H1 (cell line): ENCODE measurements around the gene FCN2. TPM values are rescaled to one million over a fixed set of nuclear protein-coding genes. Genes with fewer than 3 reads are reported as not detected.

Source experiments
- CTCF ChIA-PET: fragments of 300-600 bp; sonication (Branson Sonifier 250); formaldehyde crosslinking; loops from one replicate; lab custom pipeline; 2021; ENCODE audit not compliant: partially characterized antibody; lab: Charles Lee
- POLR2A ChIA-PET: fragments of 300-600 bp; sonication (Branson Sonifier 250); formaldehyde crosslinking; loops from one replicate; lab custom pipeline; 2021; ENCODE audit warnings: inconsistent platforms; ENCODE audit not compliant: partially characterized antibody; lab: Charles Lee
- DNase-seq, 2 experiments: peaks; one replicate each; pipeline versions ENCODE4 v3.0.0 to v3.0.0-alpha.2; 2010 to 2022; ENCODE audit warnings: low spot score in 2 of 2, low read depth in 1 of 2, mixed read lengths in 1 of 2
- FAIRE-seq: peaks from 2 replicates; lab custom pipeline; 2011; peaks lifted over from hg19 to GRCh38; lab: Jason Lieb, UNC
- H2AFZ ChIP-seq: 2 replicates; pipeline ENCODE4 v1.8.1; 2012; ENCODE audit warnings: low read length, inconsistent platforms
- H2AK5ac ChIP-seq: 2 replicates; pipeline ENCODE4 v1.6.1; 2013; ENCODE audit warnings: low read depth, low read length
- H2BK120ac ChIP-seq: replicated peaks from 2 replicates; pipeline ENCODE3; 2013; ENCODE audit warnings: low read depth, low read length, inconsistent platforms
- H2BK12ac ChIP-seq: 2 replicates; pipeline ENCODE4 v1.6.1; 2013; ENCODE audit warnings: low read depth, low read length
- H2BK15ac ChIP-seq: 2 replicates; pipeline ENCODE4 v1.6.1; 2013; ENCODE audit warnings: low read length
- H2BK20ac ChIP-seq: 2 replicates; pipeline ENCODE4 v1.6.1; 2013; ENCODE audit warnings: low read length
- H2BK5ac ChIP-seq: 2 replicates; pipeline ENCODE4 v1.6.1; 2013; ENCODE audit warnings: low read depth, low read length
- H3K14ac ChIP-seq: 2 replicates; pipeline ENCODE4 v1.6.1; 2013; ENCODE audit warnings: inconsistent platforms; ENCODE audit not compliant: insufficient read length
- H3K18ac ChIP-seq: 2 replicates; pipeline ENCODE4 v1.6.1; 2013; ENCODE audit warnings: low read length; ENCODE audit errors: extremely low read depth
- H3K23ac ChIP-seq: 2 replicates; pipeline ENCODE4 v1.6.1; 2013; ENCODE audit warnings: inconsistent platforms; ENCODE audit not compliant: insufficient read length
- H3K23me2 ChIP-seq: 2 replicates; pipeline ENCODE4 v1.6.1; 2013; ENCODE audit warnings: low read depth, low read length
- H3K27ac ChIP-seq: 2 replicates; pipeline ENCODE4 v1.6.1; 2011; ENCODE audit warnings: low read depth, low read length, inconsistent platforms
- H3K27me3 ChIP-seq, 4 experiments: replicated peaks in 1 of 4; 1 replicate in 1 of 4; 2 replicates in 3 of 4; pipeline versions ENCODE4 v1.6.1 to v1.8.1; 2011 to 2013; ENCODE audit warnings: low read length in 3 of 4, mild to moderate bottlenecking in 3 of 4, inconsistent platforms in 2 of 4, mixed read lengths in 2 of 4, moderate library complexity in 1 of 4; ENCODE audit not compliant: control insufficient read depth in 3 of 4, insufficient read depth in 3 of 4; ENCODE audit errors: extremely low read depth in 1 of 4
- H3K36me3 ChIP-seq, 4 experiments: 2 replicates each; pipeline versions ENCODE4 v1.6.1 to v1.8.1; 2011 to 2013; ENCODE audit warnings: mild to moderate bottlenecking in 4 of 4, low read length in 3 of 4, moderate library complexity in 2 of 4, control low read depth in 1 of 4, inconsistent platforms in 1 of 4; ENCODE audit not compliant: insufficient read depth in 4 of 4, control insufficient read depth in 2 of 4
- H3K4ac ChIP-seq: replicated peaks from 2 replicates; pipeline ENCODE3; 2013; ENCODE audit warnings: low read length, low read depth, mixed read lengths, inconsistent platforms; ENCODE audit not compliant: insufficient read length
- H3K4me1 ChIP-seq, 4 experiments: replicated peaks in 1 of 4; 1 replicate in 1 of 4; 2 replicates in 3 of 4; pipeline versions ENCODE4 v1.6.1 to v1.8.1; 2011 to 2013; ENCODE audit warnings: low read length in 3 of 4, inconsistent platforms in 2 of 4, mixed read lengths in 1 of 4; ENCODE audit not compliant: insufficient read depth in 4 of 4, control insufficient read depth in 3 of 4
- H3K4me2 ChIP-seq, 2 experiments: 2 replicates each; pipeline versions ENCODE4 v1.6.1 to v1.8.1; 2011 to 2013; ENCODE audit warnings: low read depth in 2 of 2, low read length in 2 of 2, control low read depth in 1 of 2, inconsistent platforms in 1 of 2, mild to moderate bottlenecking in 1 of 2; ENCODE audit not compliant: insufficient read depth in 1 of 2
- H3K4me3 ChIP-seq, 4 experiments: fragments of 200-600, 300-600 bp in 1 of 4; sonication (generic), shearing (Covaris generic), sonication (Bioruptor Twin) in 1 of 4; 2 replicates each; pipeline versions ENCODE4 v1.5.1 to v1.8.1; 2011 to 2016; ENCODE audit warnings: low read length in 4 of 4, low read depth in 3 of 4, control low read depth in 2 of 4, inconsistent platforms in 2 of 4, mild to moderate bottlenecking in 2 of 4, mixed read lengths in 1 of 4, moderate library complexity in 1 of 4; ENCODE audit not compliant: insufficient read depth in 2 of 4; ENCODE audit errors: extremely low read depth in 1 of 4
- H3K56ac ChIP-seq: replicated peaks from 2 replicates; pipeline ENCODE3; 2013; ENCODE audit warnings: low read depth, mild to moderate bottlenecking, mixed read lengths, low read length, inconsistent platforms; ENCODE audit not compliant: insufficient read length
- H3K79me1 ChIP-seq: 2 replicates; pipeline ENCODE4 v1.6.1; 2013; ENCODE audit warnings: low read depth, low read length, control low read depth
- H3K79me2 ChIP-seq, 2 experiments: 2 replicates each; pipeline versions ENCODE4 v1.6.1 to v1.8.1; 2012 to 2013; ENCODE audit warnings: low read length in 2 of 2, mild to moderate bottlenecking in 2 of 2, inconsistent platforms in 1 of 2; ENCODE audit not compliant: insufficient read depth in 2 of 2, control insufficient read depth in 1 of 2
- H3K9ac ChIP-seq, 4 experiments: replicated peaks in 1 of 4; 1 replicate in 1 of 4; 2 replicates in 3 of 4; pipeline versions ENCODE4 v1.6.1 to v1.8.1; 2011 to 2013; ENCODE audit warnings: low read depth in 3 of 4, low read length in 3 of 4, control low read depth in 2 of 4, mild to moderate bottlenecking in 2 of 4, moderate library complexity in 2 of 4, inconsistent platforms in 1 of 4; ENCODE audit errors: extremely low read depth in 1 of 4
- H3K9me3 ChIP-seq, 2 experiments: 2 replicates each; pipeline versions ENCODE4 v1.6.1 to v1.8.1; 2012 to 2013; ENCODE audit warnings: mild to moderate bottlenecking in 2 of 2, moderate library complexity in 2 of 2, control low read depth in 1 of 2, inconsistent platforms in 1 of 2, low read depth in 1 of 2, low read length in 1 of 2, mixed read lengths in 1 of 2; ENCODE audit not compliant: insufficient read depth in 2 of 2
- H4K20me1 ChIP-seq, 2 experiments: replicated peaks in 1 of 2; 2 replicates each; pipeline versions ENCODE3 to v1.8.1; 2011 to 2013; ENCODE audit warnings: inconsistent platforms in 2 of 2, low read length in 2 of 2, mild to moderate bottlenecking in 1 of 2; ENCODE audit not compliant: insufficient read depth in 2 of 2, control insufficient read depth in 1 of 2
- H4K5ac ChIP-seq: 2 replicates; pipeline ENCODE4 v1.6.1; 2013; ENCODE audit warnings: low read length, low read depth, mixed read lengths, inconsistent platforms; ENCODE audit not compliant: insufficient read length
- H4K8ac ChIP-seq: 2 replicates; pipeline ENCODE4 v1.8.0; 2013; ENCODE audit warnings: mild to moderate bottlenecking, moderate library complexity, low read length, inconsistent platforms; ENCODE audit not compliant: insufficient read depth; ENCODE audit errors: extremely low read depth
- H4K91ac ChIP-seq: replicated peaks from 2 replicates; pipeline ENCODE3; 2013; ENCODE audit warnings: low read length, mixed read lengths, inconsistent platforms; ENCODE audit not compliant: insufficient read length
- CTBP2 ChIP-seq: IDR thresholded peaks from 2 replicates; pipeline ENCODE4 v1.7.0; 2011; ENCODE audit warnings: borderline replicate concordance, mild to moderate bottlenecking, moderate library complexity, mixed read lengths, low read length; ENCODE audit not compliant: insufficient read depth, insufficient read length
- MAFK ChIP-seq: IDR thresholded peaks from 2 replicates; pipeline ENCODE4 v1.6.1; 2012; ENCODE audit warnings: low read depth, mild to moderate bottlenecking, improper control_type of control experiment, low read length
- RXRA ChIP-seq: IDR thresholded peaks from 2 replicates; pipeline ENCODE4 v1.6.1; 2011; ENCODE audit warnings: low read depth, mild to moderate bottlenecking, low read length, moderate library complexity; ENCODE audit not compliant: insufficient read depth
- WGBS, 2 experiments: shearing (Covaris generic) in 1 of 2; methylation state at CpG; one replicate each; pipeline versions ENCODE4 v1.1.6 to v1.1.7; 2013 to 2015; ENCODE audit warnings: low lambda C conversion rate in 2 of 2, mixed read lengths in 2 of 2, inconsistent platforms in 1 of 2, low coverage in 1 of 2, missing lambda C conversion rate in 1 of 2; ENCODE audit not compliant: insufficient replicate concordance in 2 of 2, insufficient coverage in 1 of 2, insufficient read length in 1 of 2; ENCODE audit errors: extremely low coverage in 1 of 2, missing lambda C conversion rate in 1 of 2; 5-methylcytosine and 5-hydroxymethylcytosine counted together
- polyA plus RNA-seq, 7 experiments: library from polyadenylated mRNA; depleted of rRNA in 3 of 7; stranded (reverse) in 5 of 7; unstranded in 2 of 7; fragments of >200 nt in 5 of 7; fragments of 200-250 nt in 2 of 7; gene quantifications; 1 replicate in 5 of 7; 2 replicates in 1 of 7; 4 replicates in 1 of 7; pipeline versions ENCODE4 v1.2.1 to v1.2.3, GENCODE V29; 2011 to 2013; ENCODE audit warnings: missing spikeins in 2 of 7, mixed read lengths in 2 of 7
- total RNA-seq: library from RNA; stranded (reverse); fragmentation: NEBNext Ultra II Directional; extraction: Animal tissue kit (Norgen Biotek cat#: 25700); gene quantifications from 2 replicates; pipeline ENCODE4 v1.2.1, GENCODE V29; 2021

The FCN2 gene
- total and polyA plus RNA-seq, 2 of the 8 experiments (the other 6 are each of a cell fraction or from before 2014, with no cell fraction given): not detected

DNA sequence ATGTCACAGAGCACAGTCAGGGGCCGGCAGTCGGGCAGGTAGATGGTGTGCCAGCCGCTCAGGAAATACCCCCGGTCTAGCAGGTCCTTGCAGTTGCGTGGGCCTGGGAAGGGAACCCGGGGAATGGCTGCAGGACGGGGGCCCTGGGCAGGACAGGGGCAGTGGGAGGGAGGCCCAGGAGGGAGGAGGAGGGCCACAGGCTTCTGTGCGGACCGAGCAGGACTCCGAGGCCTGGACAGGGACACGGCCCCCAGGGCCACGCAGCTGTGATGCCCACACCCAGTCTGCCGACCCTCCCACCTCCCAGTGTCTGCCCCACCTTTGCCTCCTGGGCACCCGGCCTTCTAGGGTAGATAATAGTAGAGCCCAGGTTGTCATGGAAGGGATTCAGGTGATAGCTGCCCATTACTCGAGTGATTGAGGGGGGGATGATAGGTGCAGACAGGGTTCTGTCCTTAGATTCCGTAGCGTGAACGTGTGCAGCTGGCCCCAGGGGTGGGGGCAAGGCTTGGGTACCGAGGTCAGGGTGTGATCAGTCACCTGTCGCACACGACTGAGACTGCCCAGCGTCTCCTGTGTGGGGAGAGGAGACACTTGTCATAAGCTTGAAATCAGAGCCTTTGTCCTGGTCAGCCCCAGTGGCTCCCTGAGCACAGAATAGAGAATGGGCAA lies 32.6 kb downstream of the FCN2 start:
- FAIRE-seq: no peak
- Histone ChIP-seq H4K5ac (no peak overlapping the region), H4K91ac (no peak overlapping the region), H2AK5ac (no peak overlapping the region; the same call in 1 of the 2 replicates), H3K27ac (no peak overlapping the region), H3K36me3 (no peaks in the 10 kb centered on the region), H3K27me3 (no peaks in the 10 kb centered on the region), H2BK12ac (no peak overlapping the region), H3K79me2 (no peaks in the 10 kb centered on the region), H3K23ac (no peak overlapping the region), H3K4me2 (no peak overlapping the region), H2BK5ac (no peak overlapping the region), H3K4ac (no peak overlapping the region), H3K4me3 (no peak overlapping the region), H3K9ac (no peak overlapping the region), H3K9me3 (no peaks in the 10 kb centered on the region), H2BK120ac (no peak overlapping the region), H4K8ac (0 out of 2 replicates have a peak overlapping the region, but pooled peaks have one; percentile 66), H2AFZ (no peak overlapping the region), H2BK20ac (no peak overlapping the region), H3K4me1 (no peaks in the 10 kb centered on the region; a peak in 1 of 7 replicates), H3K14ac (no peak overlapping the region), H3K18ac (no peak overlapping the region), H2BK15ac (no peak overlapping the region), H4K20me1 (no peaks in the 10 kb centered on the region), H3K79me1 (no peaks in the 10 kb centered on the region), H3K23me2 (no peaks in the 10 kb centered on the region), H3K56ac (no peak overlapping the region)
- no peak for DNase-seq
- ChIA-PET CTCF (interaction anchor here (0.9 to 1.3 kb wide), 2 partner anchors 38 to 74 kb away, joined by 3 read pairs; no protein-coding TSS in a partner anchor), POLR2A (no interaction called here)
- TF ChIP-seq RXRA (no peak), CTBP2 (no peak), MAFK (no peak)
- 80% methylated on average over 14 of the region's 22 CpGs; no CpG with 5 or more reads in 1 of the 2 experiments for WGBS, 2 experiments
